Hematopoietic multipotent progenitor cell treated with erythropoietin and hydrocortisone succinate and interleukin-3 and kit ligand, for 15 days (in vitro differentiated cells): ENCODE data around the gene RASSF7.

Experiments
- DNase-seq: peaks from one replicate; pipeline ENCODE4 v3.0.0-alpha.2; 2015; ENCODE audit warnings: low spot score

The RASSF7 gene

GRCh38 chr11:551596-551995, 9.2 kb upstream of the RASSF7 start:
- no peak for DNase-seq

GRCh38 chr11:553083-553987, 7.4 kb upstream of the RASSF7 start:
- no peak for DNase-seq

GRCh38 chr11:553988-554340, 6.8 kb upstream of the RASSF7 start:
- no peak for DNase-seq

GRCh38 chr11:554428-555226, 6.1 kb upstream of the RASSF7 start:
- DNase-seq = peak; percentile 66

GRCh38 chr11:555227-555779, 5.5 kb upstream of the RASSF7 start:
- no peak for DNase-seq

GRCh38 chr11:555780-556661, 4.7 kb upstream of the RASSF7 start:
- DNase-seq = no peak

- no peak for DNase-seq
These were observed 4.0 kb upstream of the RASSF7 start for GRCh38 chr11:556662-557256.

GRCh38 chr11:557328-558132, 3.2 kb upstream of the RASSF7 start:
- DNase-seq = no peak

GRCh38 chr11:558503-558902, 2.3 kb upstream of the RASSF7 start:
- DNase-seq = no peak

GRCh38 chr11:559020-559620, 1.6 kb upstream of the RASSF7 start:
- no peak for DNase-seq

- DNase-seq = no peak
These were observed 962 bp upstream of the RASSF7 start for GRCh38 chr11:559712-560304.

- peak; percentile 37 for DNase-seq
These were observed 606 bp downstream of the RASSF7 start for GRCh38 chr11:561148-562003.

GRCh38 chr11:562046-562645, 1.4 kb downstream of the RASSF7 start:
- DNase-seq = no peak

- no peak for DNase-seq
These were observed 2.5 kb downstream of the RASSF7 start for GRCh38 chr11:563066-563811.

GRCh38 chr11:563812-564578, 3.2 kb downstream of the RASSF7 start:
- no peak for DNase-seq

- no peak for DNase-seq
These were observed 5.2 kb downstream of the RASSF7 start for GRCh38 chr11:565921-566509.
